ENCODE measurements around the gene PLPPR1.

DNA sequence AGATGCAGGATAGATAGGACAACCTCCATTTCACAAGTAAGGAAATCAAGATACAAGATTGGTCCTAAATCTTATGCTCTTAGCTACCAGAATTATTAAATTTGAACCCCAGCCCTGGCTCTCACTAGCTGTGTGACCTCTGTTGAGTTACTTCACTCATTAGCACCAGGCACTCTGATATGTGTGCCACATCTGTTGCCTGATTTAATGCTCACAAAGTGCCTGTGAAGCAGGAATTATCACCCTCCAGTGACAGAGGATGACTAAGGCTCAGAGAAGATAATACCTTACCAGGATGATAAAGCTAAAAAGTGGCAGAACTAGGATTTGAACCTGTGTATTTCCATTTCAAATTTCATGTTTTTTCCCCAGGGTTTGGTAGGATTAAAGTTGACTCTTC, 110.0 kb downstream of the PLPPR1 start:
- TF ChIP-seq CTCF (IDR thresholded peaks at IDR 0.05), result no peak
- TF ChIP-seq POLR2A (IDR thresholded peaks at IDR 0.05), result no peak
